Stimulated activated CD4-positive, alpha-beta T cell treated with anti-CD3 and anti-CD28 coated beads, Interleukin-4, amount 100 ng/mL, for 4 hours (primary cell): ENCODE results near the gene CACHD1.

Source experiments
- DNase-seq, 2 experiments: peaks; one replicate each; pipeline ENCODE4 v3.0.0-alpha.2; 2020

The CACHD1 gene

GRCh38 chr1:64469977-64470664 lies at the start of gene CACHD1:
Gene CACHD1 (plus strand): TSS chr1:64470129. CDS start chr1:64470745, 616 bp downstream.
- DNase-seq = peak; percentile 68 to 78

- no peak for DNase-seq
Observed at GRCh38 chr1:64421377-64421776, 48.6 kb upstream of the CACHD1 start.

- no peak for DNase-seq
Observed at GRCh38 chr1:64423526-64423925, 46.4 kb upstream of the CACHD1 start.

- DNase-seq = no peak
Observed at GRCh38 chr1:64424412-64424811, 45.5 kb upstream of the CACHD1 start.

- DNase-seq = no peak
Observed at GRCh38 chr1:64425521-64425920, 44.4 kb upstream of the CACHD1 start.

GRCh38 chr1:64426681-64427080 lies 43.2 kb upstream of the CACHD1 start:
- DNase-seq = no peak

GRCh38 chr1:64427879-64428278 lies 42.0 kb upstream of the CACHD1 start:
- no peak for DNase-seq

GRCh38 chr1:64433308-64433707 lies 36.6 kb upstream of the CACHD1 start:
- DNase-seq = no peak

GRCh38 chr1:64433747-64434146 lies 36.2 kb upstream of the CACHD1 start:
- DNase-seq = no peak

GRCh38 chr1:64435000-64435399 lies 34.9 kb upstream of the CACHD1 start:
- DNase-seq = no peak

GRCh38 chr1:64437453-64437852 lies 32.5 kb upstream of the CACHD1 start:
- no peak for DNase-seq

GRCh38 chr1:64440183-64440826 lies 29.6 kb upstream of the CACHD1 start:
- DNase-seq = no peak

GRCh38 chr1:64451440-64451839 lies 18.5 kb upstream of the CACHD1 start:
- no peak for DNase-seq

GRCh38 chr1:64453688-64454087 lies 16.2 kb upstream of the CACHD1 start:
- DNase-seq = no peak

- DNase-seq = no peak
Observed at GRCh38 chr1:64458915-64459314, 11.0 kb upstream of the CACHD1 start.

- no peak for DNase-seq
Observed at GRCh38 chr1:64459743-64460142, 10.2 kb upstream of the CACHD1 start.

- DNase-seq = no peak
Observed at GRCh38 chr1:64466033-64466432, 3.9 kb upstream of the CACHD1 start.

GRCh38 chr1:64469116-64469976 lies 583 bp upstream of the CACHD1 start:
- DNase-seq = no peak

GRCh38 chr1:64470665-64471217 lies 812 bp downstream of the CACHD1 start:
- DNase-seq = peak in 1 of 2 experiments; percentile 11

GRCh38 chr1:64471218-64472039 lies 1.5 kb downstream of the CACHD1 start:
- peak in 1 of 2 experiments; percentile 10 for DNase-seq

GRCh38 chr1:64472040-64472376 lies 2.1 kb downstream of the CACHD1 start:
- DNase-seq = no peak

- DNase-seq = no peak
Observed at GRCh38 chr1:64472805-64473204, 2.9 kb downstream of the CACHD1 start.

GRCh38 chr1:64473367-64473766 lies 3.4 kb downstream of the CACHD1 start:
- DNase-seq = no peak
